Measurements from ENCODE around the gene KPNA3.
A peak's percentile ranks its signal among the peaks of the same experiment; 100 is the strongest.
"Not testable (repeated sequence)": the region's sequence is repeated elsewhere in the genome, so short reads cannot be mapped to it uniquely, and the experiment has no call there.

KPNA3 gene

DNA sequence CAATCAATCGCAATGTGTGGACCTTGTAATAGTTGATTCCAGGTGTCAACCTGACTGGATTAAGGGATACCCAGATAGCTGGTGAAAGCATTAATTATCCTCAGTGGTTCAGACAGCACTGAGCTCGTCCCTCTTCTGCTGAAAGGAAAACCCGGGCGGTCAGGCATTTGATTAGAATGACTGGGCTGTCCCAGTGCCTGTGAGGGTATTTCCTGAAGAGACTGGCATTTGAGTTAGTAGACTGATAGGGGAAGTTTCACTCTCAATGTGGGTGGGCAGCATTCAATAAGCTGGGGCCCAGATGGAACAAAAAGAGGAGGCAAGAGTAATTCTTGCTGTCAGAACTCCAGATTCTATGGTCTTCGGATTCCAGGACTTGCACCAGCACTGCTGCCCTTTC, 31.9 kb downstream of the KPNA3 start:
- DNase-seq (ENCODE audit: extremely low spot score, insufficient read length, low read depth) = no peak
- FAIRE-seq = peak; percentile 42

DNA sequence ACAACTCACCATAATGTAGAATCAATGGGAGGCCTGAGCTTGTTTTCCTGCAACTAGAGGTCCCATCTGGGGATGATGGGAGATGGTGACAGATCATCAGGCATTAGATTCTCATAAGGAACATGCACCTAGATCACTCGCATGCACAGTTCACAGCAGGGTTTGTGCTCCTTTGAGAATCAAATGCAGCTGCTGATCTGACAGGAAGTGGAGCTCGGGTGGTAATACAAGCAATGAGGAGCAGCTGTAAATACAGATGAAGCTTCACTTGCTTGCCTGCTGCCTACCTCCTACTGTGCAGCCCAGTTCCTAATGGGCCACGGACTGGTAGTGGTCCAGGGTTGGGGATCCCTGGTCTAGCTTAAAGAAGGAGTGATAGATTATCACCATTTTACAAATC, 33.0 kb downstream of the KPNA3 start:
- no peak for FAIRE-seq
- DNase-seq (ENCODE audit: extremely low spot score, insufficient read length, low read depth) = no peak

DNA sequence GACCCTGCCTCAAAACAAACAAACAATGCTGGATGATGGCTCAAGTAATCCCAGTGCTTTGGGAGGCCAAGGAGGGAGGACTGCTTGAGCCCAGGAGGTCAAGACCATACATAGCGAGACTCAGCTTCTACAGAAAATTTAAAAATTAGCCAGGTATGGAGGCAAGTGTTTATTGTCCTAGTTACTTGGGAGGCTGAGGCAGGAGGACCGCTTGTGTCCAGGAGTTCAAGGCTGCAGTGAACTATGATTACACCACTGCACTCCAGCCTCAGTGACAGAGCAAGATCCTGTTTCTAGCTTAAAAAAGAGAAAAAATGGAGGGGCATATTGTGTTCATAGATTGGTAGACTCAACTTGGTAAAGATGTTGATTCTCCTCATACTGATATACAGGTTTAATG, 36.2 kb downstream of the KPNA3 start:
- DNase-seq (ENCODE audit: extremely low spot score, insufficient read length, low read depth) (no peak), FAIRE-seq (no peak)

DNA sequence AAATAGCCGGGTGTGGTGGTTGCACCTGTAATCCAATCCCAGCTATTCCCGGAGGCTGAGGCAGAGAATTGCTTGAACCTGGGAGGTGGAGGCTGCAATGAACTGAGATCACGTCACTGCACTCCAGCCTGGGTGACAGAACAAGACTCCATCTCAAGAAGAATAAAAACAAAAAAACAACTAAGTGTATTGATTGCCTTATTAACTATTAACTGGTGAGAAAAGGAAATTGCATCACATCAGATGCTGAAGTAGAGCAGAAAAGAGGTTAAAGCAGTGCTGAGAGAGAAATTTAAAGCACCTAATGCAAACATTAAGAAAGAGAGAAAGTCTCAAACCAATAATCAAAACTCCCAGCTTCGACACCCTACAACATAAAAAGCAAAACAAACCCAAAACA, 38.3 kb downstream of the KPNA3 start:
- no peak for FAIRE-seq

DNA sequence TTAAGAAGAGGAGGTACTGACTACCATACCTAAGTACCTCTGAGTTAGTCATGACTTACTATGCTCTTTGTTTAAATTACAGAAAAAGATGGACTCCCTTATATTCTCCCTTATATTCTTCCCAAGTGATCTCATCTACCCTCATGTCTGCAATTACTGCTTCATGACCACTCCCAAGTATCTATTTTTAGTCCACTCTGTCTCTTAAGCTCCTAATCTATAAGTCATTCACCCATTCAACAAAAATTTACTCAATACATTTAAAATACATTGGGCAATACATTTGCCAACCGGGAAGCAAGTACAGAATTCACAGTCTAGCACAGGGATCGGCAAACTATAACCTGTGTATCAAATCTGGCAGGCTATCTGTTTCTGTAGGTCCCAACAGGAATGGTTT, 42.6 kb downstream of the KPNA3 start:
- FAIRE-seq = no peak
- DNase-seq (ENCODE audit: extremely low spot score, insufficient read length, low read depth) = no peak

More for the DNA sequence above, 38.3 kb downstream of the KPNA3 start:
- DNase-seq (ENCODE audit: extremely low spot score, insufficient read length, low read depth) = no peak

DNA sequence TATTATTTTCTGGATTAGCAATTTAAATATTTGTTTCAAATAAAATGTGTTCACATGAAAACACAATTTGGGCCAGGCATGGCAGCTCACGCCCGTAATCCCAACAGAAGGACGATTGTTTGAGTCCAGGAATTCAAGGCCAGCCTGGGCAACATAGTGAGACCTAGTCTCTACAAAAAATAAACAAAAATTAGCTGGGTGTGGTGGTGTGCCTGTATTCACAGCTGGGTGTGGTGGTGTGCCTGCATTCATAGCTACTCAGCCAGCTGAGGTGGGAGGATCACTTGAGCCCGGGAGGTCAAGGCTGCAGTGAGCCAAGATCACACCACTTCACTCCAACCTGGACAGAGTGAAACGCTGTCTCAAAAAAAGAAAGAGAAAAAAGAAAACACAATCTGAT, 46.4 kb downstream of the KPNA3 start:
- FAIRE-seq (no peak), DNase-seq (ENCODE audit: extremely low spot score, insufficient read length, low read depth) (no peak)

DNA sequence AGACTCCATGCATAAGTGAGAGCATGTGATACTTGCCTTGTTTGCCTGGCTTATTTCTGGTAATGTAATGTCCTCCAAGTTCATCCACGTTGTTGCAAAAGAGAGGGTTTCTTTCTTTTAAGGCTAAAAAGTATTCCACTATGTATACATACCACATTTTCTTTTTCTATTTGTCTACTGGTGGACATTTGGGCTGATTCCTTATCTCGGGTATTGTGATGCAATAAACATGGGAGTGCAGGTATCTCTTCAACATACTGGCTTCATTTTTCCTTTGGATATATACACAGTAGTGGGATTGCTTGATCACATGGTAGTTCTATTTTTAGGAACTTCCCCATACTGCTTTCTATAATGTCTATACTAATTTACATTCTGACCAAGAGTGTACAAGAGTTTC, 51.6 kb downstream of the KPNA3 start:
- DNase-seq (ENCODE audit: extremely low spot score, insufficient read length, low read depth) (no peak), FAIRE-seq (no peak)

DNA sequence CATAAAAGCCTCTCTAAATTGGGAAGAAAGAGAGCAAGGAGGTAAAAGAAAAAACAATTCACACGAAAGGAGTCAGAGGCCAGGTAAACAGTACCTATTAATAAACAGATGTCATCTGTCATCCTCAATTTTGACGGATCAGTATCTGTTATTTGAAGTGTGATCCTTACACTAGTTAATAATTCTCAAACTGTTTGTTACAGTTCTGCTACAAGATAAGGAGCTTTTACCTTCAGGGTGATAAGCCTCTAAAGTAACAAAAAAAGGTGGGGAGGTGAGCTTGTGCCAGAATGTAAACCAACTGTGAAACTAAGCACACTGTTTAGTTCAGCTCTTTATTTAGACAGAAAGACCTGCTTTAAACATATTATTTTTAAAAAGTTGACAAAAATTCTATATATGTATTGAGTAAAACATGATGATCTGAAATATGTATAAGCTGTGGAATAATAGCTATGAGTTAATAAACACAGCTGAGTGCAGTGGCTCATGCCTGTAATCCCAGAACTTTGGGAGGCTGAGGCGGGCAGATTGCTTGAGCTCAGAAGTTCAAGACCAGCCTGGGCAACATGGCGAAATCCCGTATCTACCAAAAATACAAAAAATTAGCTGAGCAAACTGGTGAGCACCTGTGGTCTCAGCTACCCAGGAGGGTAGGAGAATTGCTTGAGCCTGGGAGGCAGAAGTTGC, 52.8 kb downstream of the KPNA3 start:
- FAIRE-seq (no peak), DNase-seq (ENCODE audit: extremely low spot score, insufficient read length, low read depth) (no peak)

DNA sequence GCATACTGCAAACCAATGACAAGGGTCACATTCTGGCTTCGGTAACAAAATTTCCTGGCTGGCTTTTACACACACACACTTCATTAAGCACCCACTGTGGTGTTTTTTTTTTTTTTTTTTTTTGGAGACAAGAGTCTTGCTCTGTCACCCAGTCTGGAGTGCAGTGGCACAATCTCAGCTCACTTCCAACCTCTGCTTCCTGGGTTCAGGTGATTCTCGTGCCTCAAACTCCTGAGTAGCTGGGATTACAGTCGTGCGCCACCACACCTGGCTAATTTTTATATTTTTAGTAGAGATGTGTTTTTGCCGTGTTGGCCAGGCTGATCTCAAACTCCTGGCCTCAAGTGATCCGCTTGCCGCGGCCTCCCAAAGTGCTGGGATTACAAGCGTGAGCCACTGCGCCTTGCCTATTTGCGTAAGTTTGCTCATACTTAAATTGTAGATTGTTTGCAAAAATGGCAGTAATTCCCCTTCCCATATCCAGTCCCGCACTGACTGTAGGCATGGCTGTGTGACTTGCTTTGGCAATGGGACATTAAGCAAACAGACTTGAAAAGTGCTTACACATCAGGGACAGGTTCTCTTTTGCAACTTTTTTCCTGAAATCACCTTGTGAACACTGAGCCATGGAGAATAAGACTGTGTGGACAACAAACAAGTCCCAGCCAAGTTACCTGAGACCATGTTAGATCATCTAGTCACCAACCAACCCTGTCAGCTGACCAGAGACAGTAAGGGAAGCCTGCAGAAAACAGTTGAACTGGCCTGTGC, 59.1 kb downstream of the KPNA3 start:
- DNase-seq (ENCODE audit: extremely low spot score, insufficient read length, low read depth) = no peak
- FAIRE-seq = no peak

DNA sequence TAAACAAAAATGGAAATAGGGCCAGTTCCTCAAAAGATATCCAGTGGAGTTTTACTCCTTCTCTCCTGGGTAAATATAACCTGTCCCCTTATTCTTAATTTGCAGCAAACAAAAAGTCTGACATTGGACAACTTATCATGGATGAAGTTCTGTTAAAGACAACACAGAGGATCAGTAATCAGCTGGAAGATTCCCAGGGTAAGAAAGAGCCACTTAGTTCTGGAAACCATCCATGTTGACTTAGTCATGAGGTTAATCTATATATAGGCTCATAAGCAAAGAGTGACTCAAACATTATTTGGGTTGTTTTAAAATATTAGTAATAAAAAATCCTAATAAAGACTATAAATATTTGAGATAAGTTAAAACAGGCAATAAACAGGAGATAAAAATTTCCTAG, 60.7 kb downstream of the KPNA3 start:
- FAIRE-seq = no peak
- DNase-seq (ENCODE audit: extremely low spot score, insufficient read length, low read depth) = no peak

DNA sequence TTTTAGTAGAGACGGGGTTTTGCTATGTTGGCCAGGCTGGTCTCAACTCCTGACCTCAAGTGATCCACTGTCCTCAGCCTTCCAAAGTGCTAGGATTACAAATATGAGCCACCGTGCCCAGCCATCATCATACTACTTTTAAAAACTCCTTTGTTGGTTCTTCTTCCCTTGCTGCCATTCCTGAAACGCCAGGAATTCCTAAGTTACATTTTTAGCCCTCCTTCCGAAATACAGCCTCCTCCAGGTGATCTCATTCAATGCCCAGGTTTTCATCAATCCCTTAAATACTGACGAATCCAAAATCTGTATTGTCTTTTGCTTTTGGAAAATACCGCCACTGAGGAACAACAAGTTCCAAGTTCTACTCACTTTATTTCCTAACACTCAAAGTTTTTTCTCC, 75.9 kb downstream of the KPNA3 start:
- FAIRE-seq = no peak

DNA sequence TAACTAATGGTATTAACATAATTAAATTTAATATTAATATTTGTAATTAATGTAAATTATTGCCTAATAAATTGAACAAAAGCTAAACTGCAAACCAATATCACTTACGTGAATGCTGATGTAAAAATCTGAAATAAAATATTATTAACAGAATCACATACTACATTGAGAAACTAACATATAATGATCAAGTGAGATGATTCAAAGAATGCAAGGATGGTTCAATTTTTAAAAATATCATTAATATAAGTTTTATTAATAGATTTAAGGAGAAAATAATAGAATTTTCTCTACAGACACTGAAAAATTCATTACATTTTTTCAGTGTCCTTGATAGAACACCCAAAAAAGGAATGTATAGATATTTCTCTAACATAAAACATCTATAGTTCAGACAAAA, 77.7 kb downstream of the KPNA3 start:
- DNase-seq (ENCODE audit: extremely low spot score, insufficient read length, low read depth) = no peak
- no peak for FAIRE-seq

More for the DNA sequence above, 75.9 kb downstream of the KPNA3 start:
- DNase-seq (ENCODE audit: extremely low spot score, insufficient read length, low read depth) = no peak

DNA sequence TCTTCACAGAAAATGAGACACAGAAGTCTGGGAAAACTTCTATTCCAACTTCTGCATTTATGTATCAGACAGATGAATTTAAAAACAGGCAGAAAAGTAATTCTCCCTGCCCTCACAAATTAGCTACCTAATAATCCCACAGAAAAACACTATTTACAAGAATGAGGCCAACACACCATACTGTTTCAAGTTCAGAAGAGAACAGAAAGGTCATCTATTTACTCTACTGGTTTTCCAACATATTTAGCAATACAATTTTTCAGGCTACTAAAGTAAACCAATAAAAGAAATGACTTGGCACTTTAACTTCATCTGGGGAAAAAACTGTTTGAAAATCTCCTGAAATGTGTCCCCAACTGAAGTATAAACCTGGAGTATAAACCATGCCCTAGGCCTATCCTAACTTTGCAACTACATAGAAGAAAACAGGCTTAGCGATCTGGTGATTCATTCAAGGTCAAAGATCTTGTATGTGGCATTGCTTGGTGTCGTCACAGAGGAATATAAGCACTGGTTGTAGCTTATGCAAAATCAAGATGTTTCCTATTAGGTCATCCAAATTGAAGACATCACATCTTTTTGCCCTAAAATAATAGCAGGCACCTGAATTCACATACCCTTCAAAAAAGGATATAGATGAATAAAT, 81.1 kb downstream of the KPNA3 start:
- FAIRE-seq (no peak), DNase-seq (ENCODE audit: extremely low spot score, insufficient read length, low read depth) (no peak)

DNA sequence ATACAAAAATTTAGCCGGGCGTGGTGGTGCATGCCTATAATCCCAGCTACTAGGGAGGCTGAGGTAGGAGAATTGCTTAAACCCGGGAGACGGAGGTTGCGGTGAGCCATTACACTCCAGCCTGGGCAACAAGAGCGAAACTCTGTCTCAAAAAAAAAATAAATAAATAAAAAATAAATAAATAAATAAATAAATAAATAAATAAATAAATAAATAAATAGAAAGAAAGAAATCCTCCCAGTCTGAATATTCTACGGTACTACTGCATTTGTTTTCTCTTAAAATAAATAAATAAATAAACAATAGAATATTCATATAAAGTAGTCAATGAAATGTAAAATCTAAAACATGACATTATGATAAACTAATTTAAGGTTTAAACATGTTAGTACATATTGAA, 88.2 kb downstream of the KPNA3 start:
- FAIRE-seq; DNase-seq (ENCODE audit: extremely low spot score, insufficient read length, low read depth): not testable (repeated sequence)

DNA sequence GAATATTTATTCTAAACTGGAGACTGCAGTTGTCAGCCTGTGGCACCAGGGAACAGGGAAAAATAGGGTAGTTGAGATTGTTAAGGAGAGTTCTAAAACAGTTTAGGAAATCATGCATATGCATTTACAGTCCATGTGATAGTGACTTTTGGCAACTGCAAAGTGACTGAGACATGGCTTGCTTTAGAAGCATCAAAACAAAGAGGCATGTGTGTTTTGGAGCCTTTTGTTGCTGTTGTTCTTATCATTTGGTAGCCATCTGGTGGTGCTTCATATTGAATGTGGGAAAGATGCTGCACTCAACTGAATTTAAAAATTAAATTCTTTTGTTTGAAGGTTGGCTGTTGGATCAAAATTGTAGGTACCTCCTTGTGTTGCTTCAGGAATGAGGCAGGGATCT, 91.0 kb downstream of the KPNA3 start:
- no peak for FAIRE-seq
- no peak for DNase-seq (ENCODE audit: extremely low spot score, insufficient read length, low read depth)

DNA sequence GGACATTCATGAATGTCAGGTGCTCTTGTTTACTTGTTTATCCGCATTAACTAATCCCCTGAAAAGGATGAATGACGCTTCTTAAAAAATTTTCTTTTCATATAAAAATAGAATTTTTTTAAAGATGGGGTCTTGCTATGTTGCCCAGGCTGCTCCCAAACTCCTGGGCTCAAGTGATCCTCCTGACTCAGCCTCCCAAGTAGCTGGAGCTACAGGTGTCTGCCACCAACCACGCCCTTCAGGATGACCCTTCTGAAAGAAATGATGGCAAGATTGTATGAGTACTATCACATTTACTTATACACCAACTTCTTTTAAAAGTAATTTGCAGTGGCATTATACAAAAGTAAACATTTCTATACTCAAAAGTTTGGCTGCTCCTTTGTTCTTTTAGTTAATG, 95.0 kb downstream of the KPNA3 start:
- no peak for FAIRE-seq
- no peak for DNase-seq (ENCODE audit: extremely low spot score, insufficient read length, low read depth)

DNA sequence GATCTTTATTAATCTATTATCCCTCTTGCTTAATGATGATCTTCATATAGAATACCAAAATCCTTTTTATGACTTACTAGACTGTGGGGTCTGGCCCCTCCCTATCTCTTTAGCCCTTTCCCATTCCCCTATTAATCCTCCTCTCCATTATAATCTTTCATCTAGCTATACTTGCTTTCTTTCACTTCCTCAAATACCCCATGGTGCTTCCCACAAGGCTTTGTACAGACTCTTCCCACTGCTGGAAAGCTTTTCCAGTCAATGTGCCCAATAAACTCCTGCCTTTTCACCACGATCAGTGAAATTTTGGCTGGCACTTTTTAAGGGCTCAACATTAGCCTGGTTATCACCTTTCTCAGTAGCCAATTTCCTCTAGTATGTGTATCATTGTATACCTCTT, 98.0 kb downstream of the KPNA3 start:
- FAIRE-seq (no peak), DNase-seq (ENCODE audit: extremely low spot score, insufficient read length, low read depth) (no peak)

DNA sequence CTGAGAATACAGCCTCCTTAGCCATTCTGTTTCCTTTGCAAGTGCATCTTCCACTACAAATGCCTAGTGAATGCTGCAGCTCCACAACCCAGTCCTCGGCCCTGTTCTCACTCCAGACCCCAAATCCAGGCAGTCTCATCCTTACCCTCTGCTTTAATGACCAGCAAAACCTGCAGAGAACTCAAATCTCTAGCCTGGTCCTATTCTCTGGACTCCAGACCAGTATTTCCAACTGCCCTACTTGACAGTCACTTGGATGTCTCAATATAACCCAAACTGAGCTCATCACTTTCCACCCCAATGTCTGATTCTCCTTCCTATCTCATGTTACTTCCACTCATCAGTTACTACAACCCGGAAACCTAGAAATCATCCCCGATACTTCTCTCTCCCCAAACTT, 98.6 kb downstream of the KPNA3 start:
- no peak for DNase-seq (ENCODE audit: extremely low spot score, insufficient read length, low read depth)
- no peak for FAIRE-seq

DNA sequence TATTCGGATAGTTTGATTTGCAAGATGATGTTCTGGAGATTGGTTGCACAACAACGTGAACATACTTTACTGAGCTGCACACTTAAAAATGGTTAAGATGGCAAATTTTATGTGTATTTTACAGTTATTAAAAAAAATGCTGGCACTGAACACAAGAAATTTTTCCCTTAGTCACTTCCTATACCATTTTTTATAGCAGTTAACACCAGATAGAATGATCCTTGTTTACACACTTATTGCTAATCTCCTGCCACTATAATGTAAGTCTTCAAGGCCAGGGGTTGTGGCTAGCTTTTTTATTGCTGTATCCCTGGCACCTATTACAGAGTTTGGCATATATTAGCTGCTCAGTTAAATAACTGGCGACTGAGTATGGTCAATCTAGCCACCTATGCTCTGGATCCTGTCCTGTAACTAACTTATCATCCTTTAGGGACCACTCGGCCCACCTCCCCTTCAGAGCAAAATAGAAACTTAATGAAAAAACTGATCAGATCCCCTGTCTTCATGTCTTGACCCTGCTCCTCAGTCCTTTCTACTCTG, 99.2 kb downstream of the KPNA3 start:
- DNase-seq (ENCODE audit: extremely low spot score, insufficient read length, low read depth) (no peak), FAIRE-seq (no peak)

DNA sequence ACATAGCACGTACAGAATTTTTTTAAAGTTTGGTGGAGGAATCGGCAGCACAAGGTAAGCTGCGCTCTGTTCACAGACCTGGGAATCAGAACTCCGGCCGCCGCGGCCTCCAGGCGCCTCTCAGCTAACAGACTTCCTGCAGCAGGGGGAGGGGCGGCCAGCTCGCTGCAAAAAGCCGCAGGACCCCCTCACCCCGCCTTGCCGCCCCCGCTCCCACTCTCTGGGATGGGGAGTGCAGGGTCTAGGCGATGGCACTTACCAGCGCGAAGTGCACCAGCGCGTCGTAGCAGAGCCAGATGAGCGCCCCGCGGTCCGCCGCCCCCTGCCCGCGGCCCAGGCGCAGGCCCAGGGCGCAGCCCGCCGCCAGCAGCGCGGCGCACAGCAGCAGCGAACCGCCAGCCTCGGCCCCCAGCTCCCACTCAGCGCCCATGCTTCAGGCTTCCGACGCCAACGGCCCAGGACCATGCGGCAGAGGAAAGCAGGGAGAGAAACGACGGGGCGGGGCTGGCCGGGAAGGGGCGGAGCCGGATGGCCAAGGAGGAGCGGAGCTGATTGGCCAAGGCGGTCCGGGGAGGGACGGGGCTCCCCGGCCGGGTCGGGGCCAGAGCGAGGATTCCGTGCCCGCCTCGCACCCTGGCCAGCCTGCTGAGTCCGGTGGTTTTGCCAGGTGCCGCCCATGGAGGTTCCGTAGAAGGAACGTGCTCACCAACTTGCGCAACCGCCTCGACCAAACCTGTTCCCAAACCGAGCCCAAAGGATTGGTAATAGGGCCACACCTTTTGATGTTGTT, 101.3 kb downstream of the KPNA3 start, which contains the start of gene EBPL:
Gene EBPL (minus strand): TSS at position 492 of the 790 bp plus-strand sequence. CDS start 62 bp downstream, at position 430.
- peak; percentile 96 for FAIRE-seq
- DNase-seq (ENCODE audit: extremely low spot score, insufficient read length, low read depth) = peak; percentile 88
